GM21360 (cell line): ENCODE results near the gene PDS5B.
"Not testable (repeated sequence)": the region's sequence is repeated elsewhere in the genome, so short reads cannot be mapped to it uniquely, and the experiment has no call there.

Experiments
- ATAC-seq: cut with Tn5 transposase; IDR thresholded peaks from one replicate; pipeline ENCODE4 v1.9.1; 2021; ENCODE audit warnings: mild to moderate bottlenecking, moderate library complexity; ENCODE audit not compliant: unreplicated experiment

The PDS5B gene

GRCh38 chr13:32781906-32782305, 195.7 kb downstream of the PDS5B start:
- no peak for ATAC-seq

GRCh38 chr13:32783067-32783466, 196.8 kb downstream of the PDS5B start:
- no peak for ATAC-seq

- no peak for ATAC-seq
These were observed 204.5 kb downstream of the PDS5B start for GRCh38 chr13:32790731-32791130.

- ATAC-seq: peak; percentile 59
These were observed 205.4 kb downstream of the PDS5B start for GRCh38 chr13:32791545-32792172.

- no peak for ATAC-seq
These were observed 210.5 kb downstream of the PDS5B start for GRCh38 chr13:32796754-32797153.

GRCh38 chr13:32802159-32802558, 215.9 kb downstream of the PDS5B start:
- ATAC-seq: no peak

- no peak for ATAC-seq
These were observed 218.5 kb downstream of the PDS5B start for GRCh38 chr13:32804673-32805230.

- ATAC-seq: no peak
These were observed 225.1 kb downstream of the PDS5B start for GRCh38 chr13:32811297-32811800.

- ATAC-seq: no peak
These were observed 235.0 kb downstream of the PDS5B start for GRCh38 chr13:32821149-32821688.

GRCh38 chr13:32822771-32823170, 236.5 kb downstream of the PDS5B start:
- ATAC-seq: no peak

- no peak for ATAC-seq
These were observed 237.3 kb downstream of the PDS5B start for GRCh38 chr13:32823597-32823996.

- no peak for ATAC-seq
These were observed 237.8 kb downstream of the PDS5B start for GRCh38 chr13:32824061-32824460.

GRCh38 chr13:32824675-32825074, 238.4 kb downstream of the PDS5B start:
- no peak for ATAC-seq

GRCh38 chr13:32825481-32825880, 239.2 kb downstream of the PDS5B start:
- no peak for ATAC-seq

- not testable (repeated sequence) for ATAC-seq
These were observed 240.1 kb downstream of the PDS5B start for GRCh38 chr13:32826372-32826771.
